ENCODE measurements around the gene B3GAT1.
A peak's percentile ranks its signal among the peaks of the same experiment; 100 is the strongest.
"Not testable (repeated sequence)": the region's sequence is repeated elsewhere in the genome, so short reads cannot be mapped to it uniquely, and the experiment has no call there.

Gene B3GAT1

GRCh38 chr11:134412203-134413042 is at the start of gene B3GAT1:
B3GAT1 (minus strand) TSS chr11:134412242; CDS start chr11:134387659, 24,583 bp downstream.
- peak; percentile 12 to 23 for DNase-seq

DNA sequence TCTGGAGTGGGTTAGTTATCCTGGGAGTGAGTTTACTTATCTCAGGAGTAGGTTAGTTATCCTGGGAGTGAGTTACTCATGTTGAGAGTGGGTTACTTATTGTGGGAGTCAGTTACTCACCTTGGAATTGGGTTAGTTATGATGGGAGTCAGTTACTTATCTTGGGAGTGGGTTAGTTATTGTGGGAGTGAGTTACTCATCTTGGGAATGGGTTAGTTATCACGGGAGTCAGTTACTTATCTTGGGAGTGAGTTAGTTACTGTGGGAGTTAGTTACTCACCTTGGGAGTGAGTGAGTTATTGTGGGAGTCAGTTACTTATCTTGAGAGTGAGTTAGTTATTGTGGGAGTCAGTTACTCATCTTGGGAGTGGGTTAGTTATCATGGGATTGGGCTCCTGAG is 49.6 kb upstream of the B3GAT1 start:
- DNase-seq: no peak

DNA sequence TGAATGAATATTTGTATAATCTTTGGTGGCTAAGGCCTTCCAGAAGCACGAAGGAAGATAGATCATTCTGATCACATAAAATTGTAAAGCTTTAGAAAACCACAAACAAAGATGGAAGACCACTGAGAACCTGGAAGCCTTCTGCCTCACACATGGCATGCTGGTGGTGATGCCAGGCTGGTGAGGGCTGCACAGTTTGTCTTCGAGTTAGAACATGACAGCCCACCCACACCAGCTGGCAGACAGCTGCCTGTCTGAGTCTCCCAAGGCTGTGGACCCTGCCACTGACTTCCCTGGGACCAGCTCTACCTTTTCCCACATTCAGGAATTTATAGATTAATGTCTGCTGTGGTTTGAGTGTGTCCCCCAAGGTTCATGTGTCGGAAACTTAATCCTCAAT is 48.8 kb upstream of the B3GAT1 start:
- no peak for DNase-seq

GRCh38 chr11:134460062-134460561 is 48.1 kb upstream of the B3GAT1 start:
- DNase-seq: no peak

- DNase-seq: no peak
Observed at GRCh38 chr11:134459246-134460061, 47.4 kb upstream of the B3GAT1 start.

DNA sequence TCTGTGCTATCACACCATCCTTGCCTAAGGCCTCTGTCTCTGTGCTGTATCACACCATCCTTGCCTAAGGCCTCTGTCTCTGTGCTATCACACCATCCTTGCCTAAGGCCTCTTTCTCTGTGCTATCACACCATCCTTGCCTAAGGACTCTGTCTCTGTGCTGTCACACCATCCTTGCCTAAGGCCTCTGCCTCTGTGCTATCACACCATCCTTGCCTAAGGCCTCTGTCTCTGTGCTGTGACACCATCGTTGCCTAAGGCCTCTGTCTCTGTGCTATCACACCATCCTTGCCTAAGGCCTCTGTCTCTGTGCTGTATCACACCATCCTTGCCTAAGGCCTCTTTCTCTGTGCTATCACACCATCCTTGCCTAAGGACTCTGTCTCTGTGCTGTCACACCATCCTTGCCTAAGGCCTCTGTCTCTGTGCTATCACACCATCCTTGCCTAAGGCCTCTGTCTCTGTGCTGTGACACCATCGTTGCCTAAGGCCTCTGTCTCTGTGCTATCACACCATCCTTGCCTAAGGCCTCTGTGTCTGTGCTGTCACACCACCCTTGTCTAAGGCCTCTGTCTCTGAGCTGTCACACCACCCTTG is 45.5 kb upstream of the B3GAT1 start:
- DNase-seq: not testable (repeated sequence)

DNA sequence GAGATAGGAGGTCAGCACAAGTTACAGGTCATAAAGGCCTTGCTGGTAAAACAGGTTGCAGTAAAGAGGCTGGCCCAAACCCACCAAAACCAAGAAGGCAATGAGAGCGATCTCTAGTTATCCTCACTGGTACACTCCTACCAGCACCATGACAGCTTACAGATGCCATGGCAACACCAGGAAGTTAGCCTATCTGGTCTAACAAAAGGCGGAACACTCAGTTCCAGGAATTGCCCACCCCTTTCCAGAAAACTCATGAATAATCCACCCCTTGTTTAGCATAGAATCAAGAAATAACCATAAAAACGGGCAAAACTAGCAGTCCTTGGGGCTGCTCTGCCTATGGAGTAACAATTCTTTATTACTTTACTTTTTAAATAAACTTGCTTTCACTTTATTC is 43.5 kb upstream of the B3GAT1 start:
- no peak for DNase-seq

DNA sequence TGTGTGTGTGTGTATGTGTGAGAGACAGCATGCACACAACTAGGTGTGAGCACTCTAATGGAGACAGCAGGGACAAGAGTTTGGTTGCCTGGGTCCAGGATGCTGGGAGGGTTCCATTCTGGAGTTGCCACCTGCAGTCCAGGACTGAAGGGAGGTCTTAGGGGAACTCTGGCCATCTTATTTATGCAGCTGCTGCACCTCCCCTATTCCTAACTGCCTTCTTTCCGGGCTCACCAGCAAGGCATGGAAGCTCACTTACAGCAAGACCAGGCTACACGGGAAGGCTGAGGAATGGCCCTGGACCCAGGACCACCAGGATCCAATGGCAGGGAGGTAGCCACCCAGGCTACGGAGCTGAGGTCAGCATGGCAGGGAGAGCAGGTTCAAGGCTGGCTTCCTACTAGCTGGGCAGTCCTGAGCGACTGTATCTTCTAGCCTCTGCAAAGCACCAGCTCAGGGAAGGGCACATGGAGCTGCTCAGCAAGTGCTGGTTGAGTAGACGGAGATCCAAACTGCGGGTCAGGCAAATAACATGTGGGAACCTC is 42.2 kb upstream of the B3GAT1 start:
- DNase-seq: no peak

- DNase-seq: no peak
Observed at GRCh38 chr11:134453441-134453840, 41.4 kb upstream of the B3GAT1 start.

DNA sequence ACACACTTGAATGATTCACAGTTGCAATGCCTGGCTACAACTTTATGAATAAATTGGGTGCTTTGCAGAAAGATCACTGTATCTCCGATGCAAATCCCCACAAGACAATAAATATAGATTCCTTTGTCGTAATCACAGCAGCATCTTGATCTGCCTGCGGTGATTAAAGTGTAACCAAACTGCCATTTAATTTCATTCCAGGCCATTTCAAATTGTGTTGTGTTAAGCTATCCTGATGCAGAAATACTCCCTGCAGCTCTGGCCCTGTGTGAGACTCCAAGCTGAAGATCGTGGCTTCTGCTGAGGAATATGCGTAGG is 40.8 kb upstream of the B3GAT1 start:
- no peak for DNase-seq

DNA sequence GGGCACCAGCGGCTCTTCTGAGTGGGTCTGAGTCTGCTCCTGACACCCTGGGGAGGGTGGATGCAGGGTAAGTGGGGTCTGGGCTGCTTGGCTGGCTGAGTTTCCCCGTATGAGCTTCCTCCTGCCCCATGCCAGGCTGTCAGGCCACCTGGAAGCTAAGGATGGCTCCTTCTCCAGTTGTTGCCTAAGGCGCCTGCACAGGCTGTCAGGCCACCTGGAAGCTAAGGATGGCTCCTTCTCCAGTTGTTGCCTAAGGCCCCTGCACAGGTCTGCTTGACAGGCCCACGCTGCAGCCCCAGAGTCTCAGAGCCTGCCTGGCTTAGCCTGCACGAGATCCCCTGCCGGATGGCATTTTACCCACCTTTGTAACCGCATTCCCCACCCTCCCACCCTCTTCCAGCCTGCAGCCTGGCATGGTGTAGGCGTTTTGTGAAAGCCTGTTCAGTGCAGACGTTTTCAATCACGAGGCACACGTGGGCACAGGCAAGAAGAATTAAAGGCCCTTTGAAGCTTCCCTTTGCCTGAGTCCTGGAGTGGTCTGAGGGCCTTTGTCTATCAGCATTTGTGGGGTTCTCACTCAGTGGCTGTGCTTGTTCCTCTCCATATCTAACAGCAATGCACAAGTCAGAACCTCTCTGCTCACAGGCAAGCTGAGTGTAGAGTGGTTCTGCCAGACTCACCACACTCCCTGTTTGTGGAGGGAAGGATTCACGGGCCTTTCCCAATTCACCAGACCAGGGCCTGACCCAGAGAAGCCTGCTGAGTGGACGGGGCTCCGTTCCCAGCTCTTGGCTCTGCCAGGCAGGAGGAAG is 40.2 kb upstream of the B3GAT1 start:
- no peak for DNase-seq

GRCh38 chr11:134450186-134450585 is 38.1 kb upstream of the B3GAT1 start:
- DNase-seq: no peak

- no peak for DNase-seq
Observed at GRCh38 chr11:134449713-134450112, 37.7 kb upstream of the B3GAT1 start.

DNA sequence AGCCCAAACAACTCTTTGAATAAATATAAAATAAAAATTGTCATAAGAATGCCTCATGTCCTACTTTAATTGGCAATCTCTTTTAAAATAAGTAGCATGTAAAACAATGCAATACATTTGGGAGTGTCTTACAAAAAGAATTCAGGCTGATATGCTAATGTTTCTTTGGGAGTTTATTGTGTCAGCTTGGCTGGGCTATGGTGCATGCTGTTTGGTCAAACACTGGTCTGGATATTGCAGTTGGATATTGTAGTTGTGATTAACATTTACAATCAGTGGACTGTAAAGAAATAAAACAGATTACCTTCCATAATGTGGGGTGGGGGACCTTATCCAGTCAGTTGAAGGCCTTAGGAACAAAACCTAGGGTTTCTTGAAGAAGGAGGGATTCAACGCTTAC is 37.0 kb upstream of the B3GAT1 start:
- no peak for DNase-seq

DNA sequence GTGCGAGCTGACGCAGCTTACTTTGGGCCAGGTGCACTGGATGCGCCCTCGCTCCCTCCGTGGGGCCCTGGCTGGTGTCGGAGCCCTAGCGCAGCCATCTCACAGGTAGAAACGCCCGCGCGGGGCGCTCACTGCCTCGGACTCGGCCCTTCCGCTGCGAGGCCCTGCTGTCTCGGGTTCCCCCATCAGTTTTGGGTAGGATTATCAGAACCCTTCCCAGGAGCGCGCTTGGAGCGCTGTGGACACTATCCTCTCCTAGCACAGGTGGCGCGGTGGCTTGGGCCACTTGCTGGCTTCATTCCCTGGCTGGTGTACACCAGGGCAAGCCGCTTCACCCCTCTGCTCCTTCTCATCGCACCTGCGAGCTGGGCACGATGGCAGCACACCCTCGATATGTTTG is 35.7 kb upstream of the B3GAT1 start:
- DNase-seq: no peak

- no peak for DNase-seq
Observed at GRCh38 chr11:134445601-134446325, 33.7 kb upstream of the B3GAT1 start.

- DNase-seq: not testable (repeated sequence)
Observed at GRCh38 chr11:134444160-134445108, 32.4 kb upstream of the B3GAT1 start.

DNA sequence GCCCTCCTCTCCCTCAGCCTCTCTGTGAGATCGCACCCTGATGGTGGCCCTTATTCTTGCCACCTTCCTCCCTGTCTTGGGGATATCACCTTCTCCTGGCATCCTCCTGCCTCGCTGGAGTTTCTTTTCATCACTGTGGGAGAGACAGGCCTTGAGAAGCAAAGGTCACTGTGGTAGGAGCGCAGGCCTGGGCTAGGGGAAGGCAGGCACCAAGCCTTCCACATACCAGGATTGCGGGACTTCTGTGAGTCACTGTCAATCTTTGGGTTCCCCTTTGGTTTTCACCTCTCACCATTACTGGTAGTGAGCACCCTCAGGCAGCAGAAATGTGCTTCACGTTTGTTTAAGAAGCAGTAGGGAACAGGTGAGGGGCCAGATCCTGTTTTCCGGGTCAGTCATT is 31.2 kb upstream of the B3GAT1 start:
- no peak for DNase-seq

DNA sequence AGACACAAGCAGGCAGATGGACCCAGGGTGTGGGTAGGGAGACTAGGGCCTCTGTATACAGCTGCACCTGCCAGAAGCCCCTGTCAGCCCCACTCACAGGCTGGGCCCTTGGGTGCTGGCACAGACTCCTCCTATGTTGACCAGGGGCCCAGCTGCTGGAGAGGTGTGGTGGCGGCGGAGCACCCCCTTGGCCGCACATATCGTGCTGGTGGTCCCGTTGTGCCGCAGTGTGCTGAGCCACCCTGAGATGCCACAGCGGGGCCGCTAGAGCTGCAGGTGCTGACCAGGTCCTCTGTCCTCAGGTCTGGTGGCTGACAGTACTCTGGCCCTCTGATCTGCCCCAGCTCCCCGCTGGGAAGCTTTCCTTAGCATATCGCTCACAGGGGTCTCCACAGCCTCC is 30.2 kb upstream of the B3GAT1 start:
- DNase-seq: no peak

DNA sequence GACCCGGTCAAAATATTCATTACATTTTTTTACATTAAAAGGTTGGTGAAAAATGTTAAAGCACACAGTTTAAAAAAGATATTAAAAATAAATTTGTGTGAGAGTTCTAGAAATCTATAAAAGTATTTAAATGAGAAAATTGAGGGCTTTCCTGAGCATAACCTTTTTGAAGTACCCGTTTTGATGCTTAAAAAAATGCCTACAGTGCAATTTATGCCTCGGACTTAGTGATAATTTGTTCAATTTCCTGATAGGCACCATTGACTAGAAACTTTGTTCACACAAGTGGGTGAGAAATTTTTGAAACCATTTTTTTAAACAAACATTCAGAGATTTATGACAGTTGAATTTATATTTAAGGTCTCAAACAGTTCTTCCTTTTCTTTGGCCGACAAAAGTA is 29.7 kb upstream of the B3GAT1 start:
- DNase-seq: no peak

GRCh38 chr11:134441281-134441680 is 29.2 kb upstream of the B3GAT1 start:
- no peak for DNase-seq

Measured in stimulated activated CD4-positive, alpha-beta T cell treated with anti-CD3 and anti-CD28 coated beads, Interleukin-4, amount 100 ng/mL, for 4 hours (primary cell).